HepG2 (cell line): Measurements from ENCODE around the gene TMEM214. TPM values are rescaled to one million over a fixed set of nuclear protein-coding genes. Genes with fewer than 3 reads are reported as not detected.

Experiments used
- ATF4 ChIP-seq, 2 experiments: fragments of 450-650 bp in 1 of 2; sonication (generic) in 1 of 2; formaldehyde crosslinking; IDR thresholded peaks; 2 replicates each; pipeline versions ENCODE4 v1.5.0 to v1.8.0; 2020 to 2022; ENCODE audit warnings: mild to moderate bottlenecking in 1 of 2, missing genetic modification reagents in 1 of 2
- CBX1 ChIP-seq: IDR thresholded peaks from one replicate; pipeline ENCODE4 v1.6.1; 2016; ENCODE audit warnings: antibody characterized with exemption, low read depth
- CHD4 ChIP-seq: fragments of 200-600 bp; sonication (generic); IDR thresholded peaks from 2 replicates; pipeline ENCODE4 v1.7.0; 2017; ENCODE audit warnings: mild to moderate bottlenecking, low read length, borderline replicate concordance
- ETS1 ChIP-seq: sonication (generic); formaldehyde crosslinking; IDR thresholded peaks from 2 replicates; pipeline ENCODE4 v1.4.0; 2020; ENCODE audit warnings: missing genetic modification reagents
- FOXA3 ChIP-seq: IDR thresholded peaks from 2 replicates; pipeline ENCODE4 v1.6.1; 2016; ENCODE audit warnings: missing genetic modification reagents, missing compliant biosample characterization
- FOXK1 ChIP-seq: sonication (generic); formaldehyde crosslinking; IDR thresholded peaks from 2 replicates; pipeline ENCODE4 v1.4.0; 2020; ENCODE audit warnings: low read depth, missing genetic modification reagents, borderline replicate concordance
- HDAC6 ChIP-seq: fragments of 200-600 bp; sonication (generic); IDR thresholded peaks from 2 replicates; pipeline ENCODE4 v1.7.0; 2017; ENCODE audit warnings: mild to moderate bottlenecking, antibody characterized with exemption, low read length, low read depth
- HHEX ChIP-seq: IDR thresholded peaks from 2 replicates; pipeline ENCODE4 v1.6.1; 2016; ENCODE audit warnings: control low read depth
- HIC2 ChIP-seq: sonication (generic); formaldehyde crosslinking; IDR thresholded peaks from 2 replicates; pipeline ENCODE4 v1.9.0; 2022; ENCODE audit warnings: low read depth, missing genetic modification reagents
- HNF4G ChIP-seq, 2 experiments: sonication (generic) in 1 of 2; formaldehyde crosslinking in 1 of 2; IDR thresholded peaks; 2 replicates each; pipeline versions ENCODE4 v1.4.0 to v1.6.1; 2011 to 2020; ENCODE audit warnings: borderline replicate concordance in 2 of 2, low read depth in 2 of 2, mild to moderate bottlenecking in 2 of 2, low read length in 1 of 2, missing genetic modification reagents in 1 of 2, moderate library complexity in 1 of 2
- NBN ChIP-seq: fragments of 450-650 bp; conservative IDR thresholded peaks from 2 replicates; pipeline ENCODE4 v1.6.1; 2017
- NFYC ChIP-seq: IDR thresholded peaks from 2 replicates; pipeline ENCODE4 v1.6.1; 2016; ENCODE audit warnings: missing genetic modification reagents, missing compliant biosample characterization
- NKX3-1 ChIP-seq: sonication (generic); formaldehyde crosslinking; IDR thresholded peaks from 2 replicates; pipeline ENCODE4 v1.5.0; 2020; ENCODE audit warnings: missing genetic modification reagents
- NR3C1 ChIP-seq: sonication (generic); formaldehyde crosslinking; IDR thresholded peaks from 2 replicates; pipeline ENCODE4 v1.4.0; 2020; ENCODE audit warnings: missing genetic modification reagents
- PREB ChIP-seq: sonication (generic); formaldehyde crosslinking; IDR thresholded peaks from 2 replicates; pipeline ENCODE4 v1.4.0; 2020; ENCODE audit warnings: missing genetic modification reagents
- RFXANK ChIP-seq: IDR thresholded peaks from 2 replicates; pipeline ENCODE4 v1.6.1; 2016
- SKI ChIP-seq: fragments of 450-650 bp; IDR thresholded peaks from one replicate; pipeline ENCODE4 v1.6.1; 2018; ENCODE audit warnings: mild to moderate bottlenecking; ENCODE audit not compliant: partially characterized antibody
- TP53 ChIP-seq: sonication (generic); formaldehyde crosslinking; conservative IDR thresholded peaks from 2 replicates; pipeline ENCODE4 v1.4.0; 2020; ENCODE audit warnings: missing genetic modification reagents
- ZFP82 ChIP-seq: sonication (generic); formaldehyde crosslinking; IDR thresholded peaks from 2 replicates; pipeline ENCODE4 v1.5.1; 2020; ENCODE audit warnings: mild to moderate bottlenecking, missing genetic modification reagents, borderline replicate concordance
- ZKSCAN8 ChIP-seq: IDR thresholded peaks from 2 replicates; pipeline ENCODE4 v1.6.1; 2016; ENCODE audit warnings: borderline replicate concordance, missing genetic modification reagents, missing compliant biosample characterization
- ZMYM4 ChIP-seq: sonication (generic); formaldehyde crosslinking; IDR thresholded peaks from 2 replicates; pipeline ENCODE4 v1.8.1; 2023; ENCODE audit warnings: mild to moderate bottlenecking, missing genetic modification reagents
- ZNF138 ChIP-seq: sonication (generic); formaldehyde crosslinking; IDR thresholded peaks from 2 replicates; pipeline ENCODE4 v1.5.0; 2020; ENCODE audit warnings: mild to moderate bottlenecking, low read depth, missing genetic modification reagents
- ZNF224 ChIP-seq: sonication (generic); formaldehyde crosslinking; IDR thresholded peaks from 2 replicates; pipeline ENCODE4 v1.5.0; 2020; ENCODE audit warnings: mild to moderate bottlenecking, missing genetic modification reagents
- ZNF691 ChIP-seq: sonication (generic); formaldehyde crosslinking; IDR thresholded peaks from 2 replicates; pipeline ENCODE4 v1.4.0; 2020; ENCODE audit warnings: missing genetic modification reagents, low read depth, mild to moderate bottlenecking, borderline replicate concordance
- ZNF746 ChIP-seq: sonication (generic); formaldehyde crosslinking; IDR thresholded peaks from 2 replicates; pipeline ENCODE4 v1.8.0; 2022; ENCODE audit warnings: mild to moderate bottlenecking, missing genetic modification reagents
- ZSCAN12 ChIP-seq: sonication (generic); formaldehyde crosslinking; IDR thresholded peaks from 2 replicates; pipeline ENCODE4 v1.9.0; 2021; ENCODE audit warnings: mild to moderate bottlenecking, missing genetic modification reagents
- polyA plus RNA-seq, 8 experiments: library from polyadenylated mRNA; depleted of rRNA in 3 of 8; stranded (reverse) in 7 of 8; unstranded in 1 of 8; fragments of >200 nt; fragmentation: Illumina TruSeq in 4 of 8; extraction: Trizol in 4 of 8; gene quantifications; 2 replicates each; pipeline versions ENCODE4 v1.2.1 to v1.2.3, GENCODE V29; 2011 to 2016; ENCODE audit warnings: low read depth in 4 of 8, missing spikeins in 1 of 8, mixed read lengths in 1 of 8; ENCODE audit not compliant: insufficient read depth in 1 of 8
- total RNA-seq, 5 experiments: library from RNA; depleted of rRNA; stranded (reverse); fragments of >200 nt; fragmentation: Illumina TruSeq; extraction: Trizol; gene quantifications; 2 replicates each; pipeline ENCODE4 v1.2.3, GENCODE V29; 2016; ENCODE audit warnings: low read depth in 1 of 5

Gene TMEM214
- total and polyA plus RNA-seq, 2 of the 13 experiments (the other 11 are each of a cell fraction or from before 2014, with no cell fraction given), result 58.3 to 132 TPM

- TF ChIP-seq FOXK1 (CRISPR knock-in tag) (peak; percentile 70; the same call in 1 of the 2 replicates), ZMYM4 (no peak), HDAC6 (no peak), NKX3-1 (CRISPR knock-in tag) (peak; percentile 84; the same call in 1 of the 2 replicates), FOXA3 (CRISPR knock-in tag) (peak; percentile 72), ZNF224 (CRISPR knock-in tag) (no peak), ZNF138 (CRISPR knock-in tag) (no peak), ZNF691 (CRISPR knock-in tag) (no peak; the same call in 1 of the 2 replicates), ATF4 (CRISPR knock-in tag; IDR thresholded peaks at IDR 0.05) (peak in 1 of 2 experiments; percentile 66; a peak in 1 of 4 replicates), HNF4G (IDR thresholded peaks at IDR 0.05; ENCODE audit: borderline replicate concordance, low read depth, low read length) (peak; percentile 34; the same call in 1 of the 2 replicates), HNF4G (CRISPR knock-in tag; IDR thresholded peaks at IDR 0.05; ENCODE audit: borderline replicate concordance, low read depth) (no peak), SKI (peak; percentile 84), HIC2 (CRISPR knock-in tag) (no peak; the same call in 1 of the 2 replicates), ETS1 (peak; percentile 91; the same call in 1 of the 2 replicates), NFYC (CRISPR knock-in tag) (peak; percentile 59), CHD4 (no peak), PREB (CRISPR knock-in tag) (no peak), HHEX (CRISPR knock-in tag) (no peak), CBX1 (peak; percentile 78), NR3C1 (CRISPR knock-in tag) (no peak), ZNF746 (peak; percentile 62; the same call in 1 of the 2 replicates), ZSCAN12 (CRISPR knock-in tag) (0 out of 2 replicates have a peak, but pooled peaks have one; percentile 16), TP53 (CRISPR knock-in tag) (no peak), ZFP82 (CRISPR knock-in tag) (no peak), ZKSCAN8 (peak; percentile 81; the same call in 1 of the 2 replicates), RFXANK (CRISPR knock-in tag) (peak; percentile 88), NBN (no peak)
These were observed 53.4 kb downstream of the TMEM214 start (continued) for GRCh38 chr2:27086090-27086723.
